Pancreas (tissue), 10 donors: ENCODE results near the gene TSPAN32. TPM values are rescaled to one million over a fixed set of nuclear protein-coding genes. Genes with fewer than 3 reads are reported as not detected.

Experiments
- ATAC-seq, 4 donors: fragments of 200-7000 bp; cut with Tn5 transposase; one replicate each; pipeline versions ENCODE4 v1.8.0 to v1.9.1; 2020; ENCODE audit warnings: mild to moderate bottlenecking in 4 of 4, moderate library complexity in 4 of 4
- DNase-seq, 6 donors: peaks; one replicate each; pipeline ENCODE4 v3.0.0-alpha.2; 2020
- FAIRE-seq: peaks from 2 replicates; lab custom pipeline; 2012; peaks lifted over from hg19 to GRCh38; lab: Jason Lieb, UNC
- H3K27ac ChIP-seq, 4 donors: fragments of 200-600 bp; sonication (generic); 1 replicate in 3 of 4; 2 replicates in 1 of 4; pipeline versions ENCODE4 v1.5.0 to v1.8.0; 2020
- H3K27me3 ChIP-seq, 4 donors: fragments of 200-600 bp; one replicate each; pipeline ENCODE4 v1.8.0; 2021
- H3K36me3 ChIP-seq, 3 donors: fragments of 200-600 bp; sonication (generic) in 1 of 3; one replicate each; pipeline versions ENCODE4 v1.5.0 to v1.8.0; 2020 to 2021
- H3K4me1 ChIP-seq, 3 donors: fragments of 200-600 bp; one replicate each; pipeline ENCODE4 v1.8.0; 2021
- H3K4me3 ChIP-seq, 4 donors: fragments of 200-600 bp; sonication (generic) in 2 of 4; one replicate each; pipeline versions ENCODE4 v1.5.0 to v1.8.0; 2020 to 2021
- H3K9me3 ChIP-seq, 4 donors: fragments of 200-600 bp; one replicate each; pipeline ENCODE4 v1.8.0; 2021
- WGBS, 2 donors: extraction: QIAGEN DNeasy Blood & Tissue Kit; methylation state at CpG; one replicate each; pipeline ENCODE4 v1.1.7; 2013; 5-methylcytosine and 5-hydroxymethylcytosine counted together
- intact Hi-C, 3 donors: fragments of 100-400 bp; cut with DNase I; formaldehyde crosslinking; loops; one replicate each; pipeline versions ENCODE4 v1.11.1 to v1.14.2; 2022
- polyA plus RNA-seq, 2 donors: library from polyadenylated mRNA; stranded (reverse); fragments of 200-250 nt; gene quantifications; one replicate each; pipeline ENCODE4 v1.2.3, GENCODE V29; 2013
- total RNA-seq, 6 donors: library from RNA; stranded (reverse); fragmentation: NEBNext Ultra II Directional in 4 of 6; extraction: Animal tissue kit (Norgen Biotek cat#: 25700) in 4 of 6; gene quantifications; one replicate each; pipeline versions ENCODE4 v1.2.1 to v1.2.4, GENCODE V29; 2021 to 2023
- TF ChIP-seq, protein P1 (sequence below), 4 donors: fragments of 200-600 bp; sonication (generic) in 3 of 4; IDR thresholded peaks; one replicate each; pipeline versions ENCODE4 v1.5.0 to v1.8.0; 2021; ENCODE audit warnings: antibody characterized with exemption in 4 of 4
- donor health status: healthy with polysubstance abuse.
- donor health status: DM: no; HTN: no; CAD: no; lungs with moderate emphysema.
- donor health status: DM: no; HTN: no; CAD: no.
- donor health status: control.
- donor health status: control.
- donor health status: Bipolar disorder and iron deficiency.
- donor health status: DM: yes; HTN: yes; CAD: no.
- donor health status: DM: no; HTN: no; CAD: no.
- donor health status: DM: no; HTN: no; CAD: no.
- donor health status: DM: yes; HTN: yes; CAD: no.

TSPAN32 gene
- total and polyA plus RNA-seq, 8 donors, result 0.25 to 1.4 (median 0.49) TPM; not detected in 1

DNA sequence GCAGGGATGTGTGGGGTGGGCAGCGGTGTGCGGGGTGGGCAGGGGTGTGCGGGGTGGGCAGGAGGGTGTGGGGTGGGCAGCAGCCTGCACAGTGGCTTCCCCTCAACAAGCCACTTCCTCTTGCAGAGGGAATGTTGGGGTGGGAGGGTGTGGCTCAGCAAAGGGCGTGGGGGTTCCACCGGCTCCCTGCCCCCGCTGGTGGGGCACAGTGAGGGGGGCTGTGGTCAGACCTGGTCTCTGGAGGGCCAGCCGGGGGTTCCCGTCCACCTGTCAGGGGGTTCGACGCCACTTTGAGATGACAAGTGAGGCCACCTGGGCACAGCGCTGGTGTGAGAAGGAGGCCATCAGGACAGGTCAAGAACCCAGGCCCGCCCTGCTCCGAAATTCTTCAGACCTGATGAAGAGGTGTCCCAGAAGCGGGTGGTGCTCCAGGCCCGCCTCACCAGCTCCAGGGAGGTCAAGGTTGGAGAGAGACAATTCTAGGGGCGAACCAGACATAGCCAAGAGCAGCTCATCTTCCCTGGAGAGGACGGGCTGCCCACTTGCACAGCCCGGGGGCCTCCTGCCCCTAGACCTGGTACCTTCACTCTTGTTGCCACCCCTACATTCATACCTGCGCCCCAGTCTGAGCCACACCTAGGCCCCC lies 1.4 kb upstream of the TSPAN32 start:
- Histone ChIP-seq H3K36me3 (no peaks in the 10 kb centered on the region), H3K9me3 (no peaks in the 10 kb centered on the region), H3K4me1 (peaks cover 0 to 17% (median 10%) of the 10 kb centered on the region in 3 donors), H3K4me3 (peak overlapping the region in 1 of 4 donors; percentile 18), H3K27ac (no peak overlapping the region), H3K27me3 (no peaks in the 10 kb centered on the region)
- intact Hi-C loops, result loop anchor here in 1 of 3 donors (2.0 to 10.0 kb wide), 2 partner anchors 104 to 594 kb away; no protein-coding TSS in a partner anchor
- no peak for ATAC-seq
- peak in 2 of 6 donors; percentile 14 to 71 for DNase-seq
- FAIRE-seq, result no peak
- WGBS, 2 donors, result 61 to 73% methylated on average over 16 of the region's 19 CpGs
- TF ChIP-seq, protein P1, sequence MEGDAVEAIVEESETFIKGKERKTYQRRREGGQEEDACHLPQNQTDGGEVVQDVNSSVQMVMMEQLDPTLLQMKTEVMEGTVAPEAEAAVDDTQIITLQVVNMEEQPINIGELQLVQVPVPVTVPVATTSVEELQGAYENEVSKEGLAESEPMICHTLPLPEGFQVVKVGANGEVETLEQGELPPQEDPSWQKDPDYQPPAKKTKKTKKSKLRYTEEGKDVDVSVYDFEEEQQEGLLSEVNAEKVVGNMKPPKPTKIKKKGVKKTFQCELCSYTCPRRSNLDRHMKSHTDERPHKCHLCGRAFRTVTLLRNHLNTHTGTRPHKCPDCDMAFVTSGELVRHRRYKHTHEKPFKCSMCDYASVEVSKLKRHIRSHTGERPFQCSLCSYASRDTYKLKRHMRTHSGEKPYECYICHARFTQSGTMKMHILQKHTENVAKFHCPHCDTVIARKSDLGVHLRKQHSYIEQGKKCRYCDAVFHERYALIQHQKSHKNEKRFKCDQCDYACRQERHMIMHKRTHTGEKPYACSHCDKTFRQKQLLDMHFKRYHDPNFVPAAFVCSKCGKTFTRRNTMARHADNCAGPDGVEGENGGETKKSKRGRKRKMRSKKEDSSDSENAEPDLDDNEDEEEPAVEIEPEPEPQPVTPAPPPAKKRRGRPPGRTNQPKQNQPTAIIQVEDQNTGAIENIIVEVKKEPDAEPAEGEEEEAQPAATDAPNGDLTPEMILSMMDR (IDR thresholded peaks at IDR 0.05), result no peak

DNA sequence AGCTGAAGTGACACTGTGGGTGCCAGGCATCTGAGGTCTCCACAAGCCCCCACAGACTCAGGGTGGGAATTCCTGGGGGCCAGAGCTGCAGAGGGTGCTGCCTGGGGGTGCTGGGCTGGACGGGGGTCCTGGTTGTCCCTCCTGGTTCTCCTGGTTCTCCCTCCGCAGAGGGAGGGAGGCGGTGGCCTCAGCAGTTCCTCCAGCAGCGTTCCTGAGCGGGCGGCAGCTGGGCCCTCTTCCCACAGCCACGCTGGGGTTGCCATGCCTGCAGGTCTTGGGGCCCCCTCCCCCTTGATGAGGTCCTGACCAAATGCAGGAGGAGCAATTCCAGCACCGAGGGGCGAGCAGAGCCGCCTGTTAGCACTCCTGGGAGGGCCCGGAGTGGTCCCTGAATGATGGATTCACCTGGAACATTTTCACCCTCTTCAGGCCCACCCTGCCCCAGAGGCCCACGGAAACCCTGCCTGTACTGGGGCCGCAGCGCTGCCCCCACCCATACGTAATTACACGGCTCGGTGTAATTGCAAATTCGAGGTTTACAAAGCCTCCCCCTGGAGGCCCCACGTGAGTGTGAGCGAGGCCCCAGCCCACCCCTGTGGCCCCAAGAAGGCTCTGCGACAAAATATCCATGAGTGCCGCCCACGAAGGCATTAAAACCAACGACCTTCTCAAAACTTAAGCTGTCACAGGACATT lies 730 bp upstream of the TSPAN32 start:
- 69 to 80% methylated on average over 23 to 24 of the region's 24 CpGs for WGBS, 2 donors
- DNase-seq, result peak in 2 of 6 donors; percentile 13 to 56
- Histone ChIP-seq H3K4me3 (peak overlapping the region in 1 of 4 donors; percentile 18), H3K9me3 (no peaks in the 10 kb centered on the region), H3K27ac (no peak overlapping the region), H3K27me3 (no peaks in the 10 kb centered on the region), H3K36me3 (no peaks in the 10 kb centered on the region), H3K4me1 (peaks cover 0 to 19% (median 10%) of the 10 kb centered on the region in 3 donors)
- no peak for ATAC-seq
- intact Hi-C loops, result loop anchor here in 1 of 3 donors (2.0 to 10.0 kb wide), 2 partner anchors 104 to 594 kb away; no protein-coding TSS in a partner anchor
- FAIRE-seq, result no peak
- TF ChIP-seq, protein P1 (IDR thresholded peaks at IDR 0.05), result no peak

DNA sequence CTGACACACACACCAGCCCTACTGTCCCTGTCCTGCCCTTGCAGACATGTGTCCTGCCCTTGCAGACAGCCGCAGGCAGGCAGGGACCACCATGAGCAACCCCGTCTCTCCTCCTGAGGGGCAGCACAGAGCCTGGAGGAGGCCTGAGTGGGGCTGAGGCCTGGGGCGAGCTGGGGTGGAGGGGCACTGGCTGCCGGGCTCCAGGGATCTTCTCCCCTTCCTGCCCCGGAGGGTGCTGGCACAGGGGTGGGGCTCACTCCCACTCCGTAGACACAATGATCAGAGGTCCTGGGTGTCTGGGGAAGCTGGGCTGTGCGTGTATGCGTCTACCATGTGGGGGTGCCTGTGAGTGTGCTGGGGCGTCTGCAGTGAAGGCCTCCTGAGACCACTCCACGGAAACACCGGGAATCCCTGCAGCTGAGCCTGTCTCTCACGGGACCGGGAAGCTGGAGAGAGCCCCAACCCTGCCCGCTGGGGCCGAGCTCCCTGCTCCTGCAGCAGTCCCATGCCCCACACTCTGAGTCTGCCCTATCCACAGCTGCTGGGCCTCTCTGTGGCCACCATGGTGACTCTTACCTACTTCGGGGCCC lies 588 bp downstream of the TSPAN32 start:
- Histone ChIP-seq H3K4me3 (peak overlapping the region in 1 of 4 donors; percentile 6), H3K9me3 (no peaks in the 10 kb centered on the region), H3K4me1 (peaks cover 0 to 19% (median 10%) of the 10 kb centered on the region in 3 donors), H3K36me3 (no peaks in the 10 kb centered on the region), H3K27ac (peak overlapping the region in 2 of 4 donors; percentile 6 to 28), H3K27me3 (no peaks in the 10 kb centered on the region)
- ATAC-seq (peak in 3 of 4 donors; percentile 2 to 27 (median 7)), DNase-seq (peak in 2 of 6 donors; percentile 15 to 30), FAIRE-seq (no peak)
- intact Hi-C loops, result loop anchor here in 1 of 3 donors (10.0 kb wide), 1 partner anchor 592 kb away; no protein-coding TSS in a partner anchor
- TF ChIP-seq, protein P1 (IDR thresholded peaks at IDR 0.05), result no peak
- 61 to 70% methylated on average over 15 to 16 of the region's 16 CpGs for WGBS, 2 donors

DNA sequence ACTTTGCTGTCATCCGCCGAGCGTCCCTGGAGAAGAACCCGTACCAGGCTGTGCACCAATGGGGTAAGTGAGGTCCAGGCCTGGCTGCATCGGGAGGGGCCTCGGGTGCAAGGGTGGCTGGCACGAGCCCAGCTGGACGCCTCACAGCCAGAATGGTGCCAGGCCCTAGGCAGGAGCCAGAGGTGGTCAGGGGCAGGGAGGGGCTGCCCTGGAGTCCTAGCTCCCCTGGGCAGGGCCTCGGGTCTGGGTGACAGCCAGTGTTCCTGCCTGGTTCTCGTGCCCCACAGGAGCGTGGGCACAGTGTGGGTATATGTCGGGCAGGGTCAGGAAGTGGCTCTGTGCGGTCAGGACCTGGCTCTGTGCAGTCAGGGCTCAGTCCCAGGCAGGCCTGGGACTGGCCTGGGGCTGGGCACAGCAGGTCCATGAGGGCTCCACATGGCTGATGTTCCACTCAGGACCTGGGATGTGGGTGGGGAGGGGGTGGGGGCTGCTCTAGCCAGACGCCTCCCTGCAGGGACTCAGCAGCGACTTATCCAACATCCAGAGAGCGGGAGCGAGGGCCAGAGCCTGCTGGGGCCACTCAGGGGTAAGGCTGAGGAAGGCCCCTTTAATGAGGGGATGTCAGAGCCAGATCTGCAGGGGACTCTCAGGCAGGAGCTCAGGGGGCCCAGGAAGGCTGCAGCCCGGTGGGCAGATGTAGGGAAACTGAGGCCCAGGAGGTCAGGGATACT lies 1.2 kb downstream of the TSPAN32 start:
- Histone ChIP-seq H3K4me3 (peak overlapping the region in 1 of 4 donors; percentile 3), H3K27ac (peak overlapping the region in 3 of 4 donors; percentile 6 to 28 (median 15)), H3K36me3 (no peaks in the 10 kb centered on the region), H3K27me3 (no peaks in the 10 kb centered on the region), H3K4me1 (peaks cover 0 to 19% (median 10%) of the 10 kb centered on the region in 3 donors), H3K9me3 (no peaks in the 10 kb centered on the region)
- WGBS, 2 donors, result 48 to 50% methylated on average over 18 of the region's 18 CpGs
- TF ChIP-seq, protein P1 (IDR thresholded peaks at IDR 0.05), result no peak
- DNase-seq (peak; percentile 30 to 84 (median 60)), ATAC-seq (peak; percentile 9 to 53 (median 38)), FAIRE-seq (no peak)
- intact Hi-C loops, result loop anchor here in 1 of 3 donors (10.0 kb wide), 1 partner anchor 592 kb away; no protein-coding TSS in a partner anchor
